VCaP (cell line): Measurements from ENCODE around the gene SERPINB1.

ENCODE experiments used
- H3K27ac ChIP-seq: fragments of 450-650 bp; 2 replicates; pipeline ENCODE4 v1.5.1; 2017
- TF ChIP-seq, protein P1 (sequence below): fragments of 450-650 bp; conservative IDR thresholded peaks from 2 replicates; pipeline ENCODE4 v1.5.1; 2017; ENCODE audit warnings: mild to moderate bottlenecking, moderate library complexity

SERPINB1 gene

DNA sequence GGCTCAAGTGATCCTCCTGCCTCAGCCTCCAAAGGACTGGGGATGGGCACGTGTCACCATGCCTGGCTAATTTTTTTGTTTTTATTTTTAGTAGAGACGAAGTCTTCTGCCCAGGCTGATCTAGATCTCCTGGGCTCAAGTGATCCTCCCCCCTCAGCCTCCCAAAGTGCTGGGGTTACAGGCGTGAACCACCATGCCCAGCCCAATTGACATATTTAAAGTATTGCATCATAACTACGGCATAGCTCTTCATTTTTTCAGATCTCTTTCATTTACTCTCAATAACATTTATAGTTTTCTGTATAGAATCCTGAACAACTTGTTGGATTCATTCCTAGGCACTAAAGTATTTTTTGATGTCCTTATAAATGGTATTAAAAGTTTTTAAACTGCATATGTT lies 13.0 kb downstream of the SERPINB1 start:
- TF ChIP-seq, protein P1, sequence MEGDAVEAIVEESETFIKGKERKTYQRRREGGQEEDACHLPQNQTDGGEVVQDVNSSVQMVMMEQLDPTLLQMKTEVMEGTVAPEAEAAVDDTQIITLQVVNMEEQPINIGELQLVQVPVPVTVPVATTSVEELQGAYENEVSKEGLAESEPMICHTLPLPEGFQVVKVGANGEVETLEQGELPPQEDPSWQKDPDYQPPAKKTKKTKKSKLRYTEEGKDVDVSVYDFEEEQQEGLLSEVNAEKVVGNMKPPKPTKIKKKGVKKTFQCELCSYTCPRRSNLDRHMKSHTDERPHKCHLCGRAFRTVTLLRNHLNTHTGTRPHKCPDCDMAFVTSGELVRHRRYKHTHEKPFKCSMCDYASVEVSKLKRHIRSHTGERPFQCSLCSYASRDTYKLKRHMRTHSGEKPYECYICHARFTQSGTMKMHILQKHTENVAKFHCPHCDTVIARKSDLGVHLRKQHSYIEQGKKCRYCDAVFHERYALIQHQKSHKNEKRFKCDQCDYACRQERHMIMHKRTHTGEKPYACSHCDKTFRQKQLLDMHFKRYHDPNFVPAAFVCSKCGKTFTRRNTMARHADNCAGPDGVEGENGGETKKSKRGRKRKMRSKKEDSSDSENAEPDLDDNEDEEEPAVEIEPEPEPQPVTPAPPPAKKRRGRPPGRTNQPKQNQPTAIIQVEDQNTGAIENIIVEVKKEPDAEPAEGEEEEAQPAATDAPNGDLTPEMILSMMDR = no peak
- H3K27ac ChIP-seq = no peak overlapping the region

- H3K27ac ChIP-seq = no peak overlapping the region
- TF ChIP-seq, protein P1 = no peak
These were observed 14.5 kb downstream of the SERPINB1 start for GRCh38 chr6:2827142-2827541.

DNA sequence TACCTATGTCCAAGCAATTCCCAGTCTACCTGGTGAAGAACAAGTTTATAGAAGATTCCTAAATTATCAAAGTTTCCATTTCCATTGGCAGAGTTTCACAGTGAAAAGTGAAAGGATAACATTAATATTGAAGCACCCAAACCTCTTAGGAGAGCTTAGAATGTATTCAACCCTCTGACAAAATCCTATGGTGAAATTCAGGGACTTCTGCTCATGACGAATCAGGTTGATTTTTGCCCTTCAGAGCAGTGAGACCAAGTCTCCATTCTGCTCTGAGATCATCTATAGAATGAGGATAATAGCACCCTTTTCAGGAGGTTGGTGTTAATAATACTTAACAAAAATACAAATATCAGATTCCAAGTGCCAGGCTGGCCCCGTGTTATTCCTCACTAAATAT lies 15.5 kb downstream of the SERPINB1 start:
- TF ChIP-seq, protein P1 = no peak
- no peak overlapping the region for H3K27ac ChIP-seq

GRCh38 chr6:2823104-2823850 lies 18.4 kb downstream of the SERPINB1 start:
- TF ChIP-seq, protein P1 = no peak

GRCh38 chr6:2821554-2821953 lies 20.1 kb downstream of the SERPINB1 start:
- TF ChIP-seq, protein P1 = no peak
- H3K27ac ChIP-seq = no peak overlapping the region

More at GRCh38 chr6:2823104-2823850, 18.4 kb downstream of the SERPINB1 start:
- H3K27ac ChIP-seq = no peak overlapping the region

DNA sequence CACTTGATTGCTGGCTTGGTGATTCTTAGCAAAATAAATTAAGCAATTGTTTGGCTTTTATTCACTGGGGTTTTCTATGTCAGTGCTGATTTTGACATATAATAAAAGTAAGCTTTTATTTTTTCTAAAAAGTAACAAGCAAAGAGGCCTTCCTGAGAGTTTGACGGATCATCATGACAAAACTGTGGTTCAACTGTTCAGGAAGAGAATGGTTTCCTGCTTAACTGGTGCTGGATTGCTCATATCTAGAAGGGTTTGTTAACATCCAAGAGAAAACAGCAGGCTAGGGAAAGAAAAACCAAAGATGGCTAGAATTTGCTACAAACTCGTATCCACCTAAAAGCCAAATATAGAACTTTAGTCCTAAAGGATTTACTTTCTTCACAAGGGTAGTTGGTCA lies 21.2 kb downstream of the SERPINB1 start:
- no peak overlapping the region for H3K27ac ChIP-seq
- TF ChIP-seq, protein P1 = no peak

- TF ChIP-seq, protein P1 = no peak
- H3K27ac ChIP-seq = no peak overlapping the region
These were observed 21.7 kb downstream of the SERPINB1 start for GRCh38 chr6:2819978-2820377.
